MM.1S (cell line): ENCODE data around the gene STOX1.

Experiments used
- DNase-seq: peaks from one replicate; pipeline ENCODE4 v3.0.0-alpha.2; 2015
- H2AFZ ChIP-seq: fragments of 300-600 bp; sonication (generic); 2 replicates; pipeline ENCODE4 v1.6.0; 2016; ENCODE audit warnings: antibody characterized with exemption, low read length
- H3F3A ChIP-seq: fragments of 300-600 bp; sonication (generic); 2 replicates; pipeline ENCODE4 v1.6.1; 2016; ENCODE audit warnings: mild to moderate bottlenecking, antibody characterized with exemption, low read length, moderate library complexity, mixed read lengths; ENCODE audit not compliant: insufficient read depth
- H3K27ac ChIP-seq: fragments of 300-600 bp; sonication (generic); 2 replicates; pipeline ENCODE4 v1.5.1; 2016; ENCODE audit warnings: mild to moderate bottlenecking, low read length
- H3K27me3 ChIP-seq: fragments of 300-600 bp; sonication (generic); replicated peaks from 2 replicates; pipeline ENCODE4 v1.6.0; 2016; ENCODE audit warnings: low read length; ENCODE audit not compliant: insufficient read depth
- H3K36me3 ChIP-seq: fragments of 300-600 bp; sonication (generic); replicated peaks from 2 replicates; pipeline ENCODE4 v1.6.1; 2016; ENCODE audit warnings: mild to moderate bottlenecking, low read length, mixed read lengths; ENCODE audit not compliant: insufficient read depth
- H3K4me1 ChIP-seq: fragments of 300-600 bp; sonication (generic); 2 replicates; pipeline ENCODE4 v1.6.1; 2016; ENCODE audit warnings: low read length, mixed read lengths
- H3K4me2 ChIP-seq: fragments of 300-600 bp; sonication (generic); 2 replicates; pipeline ENCODE4 v1.6.0; 2016; ENCODE audit warnings: low read depth, low read length
- H3K4me3 ChIP-seq: fragments of 300-600 bp; sonication (generic); 2 replicates; pipeline ENCODE4 v1.5.1; 2016; ENCODE audit warnings: low read length, mixed read lengths
- H3K79me2 ChIP-seq: fragments of 300-600 bp; sonication (generic); 2 replicates; pipeline ENCODE4 v1.6.1; 2016; ENCODE audit warnings: mixed run types, low read length, mixed read lengths
- H3K9ac ChIP-seq: fragments of 300-600 bp; sonication (generic); 2 replicates; pipeline ENCODE4 v1.6.1; 2016; ENCODE audit warnings: low read length, mixed read lengths
- H3K9me2 ChIP-seq: fragments of 300-600 bp; sonication (generic); replicated peaks from 2 replicates; pipeline ENCODE4 v1.6.1; 2016; ENCODE audit warnings: mild to moderate bottlenecking, low read length, mixed read lengths; ENCODE audit not compliant: insufficient read depth
- H3K9me3 ChIP-seq: fragments of 300-600 bp; sonication (generic); replicated peaks from 2 replicates; pipeline ENCODE4 v1.6.1; 2016; ENCODE audit warnings: mild to moderate bottlenecking, low read length, mixed read lengths; ENCODE audit not compliant: insufficient read depth
- H4K20me1 ChIP-seq: fragments of 300-600 bp; sonication (generic); 2 replicates; pipeline ENCODE4 v1.6.1; 2016; ENCODE audit warnings: mild to moderate bottlenecking, low read length, moderate library complexity, mixed read lengths; ENCODE audit not compliant: insufficient read depth
- EZH2 ChIP-seq: fragments of 300-600 bp; sonication (generic); optimal IDR thresholded peaks from 2 replicates; pipeline ENCODE3; 2017; ENCODE audit warnings: low read depth, mild to moderate bottlenecking, antibody characterized with exemption, low read length, mixed read lengths
- EZH2phosphoT487 ChIP-seq: fragments of 300-600 bp; sonication (generic); IDR thresholded peaks from 2 replicates; pipeline ENCODE4 v1.6.1; 2018; ENCODE audit warnings: antibody characterized with exemption, low read length
- TF ChIP-seq, protein P1 (sequence below): fragments of 300-600 bp; sonication (generic); IDR thresholded peaks from 2 replicates; pipeline ENCODE4 v1.5.1; 2016; ENCODE audit warnings: antibody characterized with exemption, low read length, mixed read lengths

The STOX1 gene

DNA sequence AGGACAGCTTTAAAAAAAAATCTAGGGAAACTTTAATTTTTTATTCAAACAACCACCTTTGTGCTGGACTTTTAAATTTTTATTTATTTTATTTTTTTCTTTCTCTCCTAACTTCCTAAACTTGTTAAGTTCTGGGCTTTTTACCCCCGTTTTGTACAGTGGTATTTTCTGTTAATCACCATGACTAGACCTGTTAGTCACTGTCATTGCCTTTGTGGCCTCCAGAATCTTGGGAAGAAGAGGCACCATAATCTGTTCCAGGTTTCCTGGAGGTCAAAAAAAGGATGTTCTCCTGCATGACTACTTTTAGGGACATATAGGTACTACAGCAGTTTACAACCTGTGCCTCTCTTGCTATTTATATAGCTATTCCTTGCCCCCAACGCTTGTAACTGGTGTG is 42.7 kb downstream of the STOX1 start:
- DNase-seq: no peak
- no peaks in the 10 kb centered on the region for H3K79me2 ChIP-seq
- no peak overlapping the region for H3K4me3 ChIP-seq
- no peaks in the 10 kb centered on the region for H4K20me1 ChIP-seq
- no peaks in the 10 kb centered on the region for H3K27me3 ChIP-seq
- H3K4me2 ChIP-seq: no peak overlapping the region
- no peaks in the 10 kb centered on the region for H3K4me1 ChIP-seq
- no peaks in the 10 kb centered on the region for H3K36me3 ChIP-seq
- no peak overlapping the region for H3K27ac ChIP-seq
- TF ChIP-seq EZH2phosphoT487 (no peak), EZH2 (no peak)
- TF ChIP-seq, protein P1, sequence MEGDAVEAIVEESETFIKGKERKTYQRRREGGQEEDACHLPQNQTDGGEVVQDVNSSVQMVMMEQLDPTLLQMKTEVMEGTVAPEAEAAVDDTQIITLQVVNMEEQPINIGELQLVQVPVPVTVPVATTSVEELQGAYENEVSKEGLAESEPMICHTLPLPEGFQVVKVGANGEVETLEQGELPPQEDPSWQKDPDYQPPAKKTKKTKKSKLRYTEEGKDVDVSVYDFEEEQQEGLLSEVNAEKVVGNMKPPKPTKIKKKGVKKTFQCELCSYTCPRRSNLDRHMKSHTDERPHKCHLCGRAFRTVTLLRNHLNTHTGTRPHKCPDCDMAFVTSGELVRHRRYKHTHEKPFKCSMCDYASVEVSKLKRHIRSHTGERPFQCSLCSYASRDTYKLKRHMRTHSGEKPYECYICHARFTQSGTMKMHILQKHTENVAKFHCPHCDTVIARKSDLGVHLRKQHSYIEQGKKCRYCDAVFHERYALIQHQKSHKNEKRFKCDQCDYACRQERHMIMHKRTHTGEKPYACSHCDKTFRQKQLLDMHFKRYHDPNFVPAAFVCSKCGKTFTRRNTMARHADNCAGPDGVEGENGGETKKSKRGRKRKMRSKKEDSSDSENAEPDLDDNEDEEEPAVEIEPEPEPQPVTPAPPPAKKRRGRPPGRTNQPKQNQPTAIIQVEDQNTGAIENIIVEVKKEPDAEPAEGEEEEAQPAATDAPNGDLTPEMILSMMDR: no peak
- H3K9me3 ChIP-seq: no peaks in the 10 kb centered on the region
- H3F3A ChIP-seq: no peaks in the 10 kb centered on the region
- H3K9ac ChIP-seq: no peak overlapping the region
- no peaks in the 10 kb centered on the region for H3K9me2 ChIP-seq
- no peak overlapping the region for H2AFZ ChIP-seq

DNA sequence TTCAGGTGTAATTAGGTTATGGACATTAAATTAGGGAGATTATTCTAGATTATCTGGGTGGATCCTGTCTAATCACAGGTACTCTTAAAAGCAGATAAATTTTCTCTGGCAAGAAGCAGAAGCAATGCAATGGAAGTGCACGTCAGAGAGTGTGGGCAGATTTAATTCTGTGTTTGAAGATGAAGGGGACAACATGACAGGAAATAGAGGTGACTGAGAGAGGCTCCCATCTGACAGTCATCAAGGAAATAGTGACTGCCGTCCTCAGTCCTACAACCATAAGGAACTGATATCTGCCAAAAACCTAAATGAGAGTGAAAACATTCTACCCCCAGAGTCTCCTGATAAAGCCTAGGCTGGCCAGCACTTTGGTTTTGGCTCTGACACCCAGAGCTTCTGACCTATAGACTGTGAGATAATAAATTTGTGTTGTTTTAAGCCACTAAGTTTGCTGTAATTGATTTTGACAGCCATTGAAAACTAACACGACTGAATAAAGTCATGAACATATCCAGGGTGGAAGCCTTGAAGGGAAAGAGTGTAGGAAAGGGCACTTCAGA is 43.3 kb downstream of the STOX1 start:
- H4K20me1 ChIP-seq: no peaks in the 10 kb centered on the region
- H3K4me1 ChIP-seq: no peaks in the 10 kb centered on the region
- no peaks in the 10 kb centered on the region for H3K79me2 ChIP-seq
- H3K4me3 ChIP-seq: no peak overlapping the region
- H3K36me3 ChIP-seq: no peaks in the 10 kb centered on the region
- no peak overlapping the region for H3K27ac ChIP-seq
- no peaks in the 10 kb centered on the region for H3F3A ChIP-seq
- no peaks in the 10 kb centered on the region for H3K9me2 ChIP-seq
- TF ChIP-seq EZH2: no peak
- TF ChIP-seq, protein P1: no peak
- TF ChIP-seq EZH2phosphoT487: no peak
- no peak for DNase-seq
- no peaks in the 10 kb centered on the region for H3K9me3 ChIP-seq
- no peaks in the 10 kb centered on the region for H3K27me3 ChIP-seq
- H2AFZ ChIP-seq: no peak overlapping the region
- no peak overlapping the region for H3K4me2 ChIP-seq
- no peak overlapping the region for H3K9ac ChIP-seq

DNA sequence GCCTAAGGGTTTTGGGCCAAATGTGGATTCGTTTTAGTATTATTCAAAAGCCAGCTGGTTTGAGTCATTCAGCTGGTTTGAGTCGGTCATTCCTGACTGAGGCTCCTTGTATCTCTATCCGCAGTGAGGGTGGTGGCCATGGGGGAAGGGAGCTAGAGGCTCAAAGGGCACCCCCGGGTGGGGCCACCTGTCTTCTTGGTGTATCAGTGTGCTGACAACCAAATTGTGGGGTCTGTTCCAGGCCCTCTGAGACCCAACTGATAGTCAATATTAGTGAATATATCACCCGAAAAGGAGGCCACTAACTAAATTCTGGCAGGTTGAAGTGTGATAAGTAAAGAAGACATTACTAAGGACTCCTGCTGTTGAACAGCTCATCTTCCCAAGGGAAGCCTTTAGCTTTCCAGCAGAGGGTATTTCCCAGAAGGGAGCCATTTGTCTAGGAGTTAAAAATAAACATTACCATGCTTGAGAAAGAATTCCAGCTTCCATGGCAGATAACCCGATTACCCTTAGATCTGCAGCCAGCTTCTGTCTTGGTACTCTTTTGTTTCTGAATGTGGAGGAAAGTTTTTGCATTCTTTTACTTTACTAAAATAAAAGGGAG is 43.9 kb downstream of the STOX1 start:
- H3K27ac ChIP-seq: no peak overlapping the region
- no peaks in the 10 kb centered on the region for H3K27me3 ChIP-seq
- no peak overlapping the region for H3K4me2 ChIP-seq
- no peaks in the 10 kb centered on the region for H3K9me2 ChIP-seq
- H3K4me3 ChIP-seq: no peak overlapping the region
- no peaks in the 10 kb centered on the region for H3K4me1 ChIP-seq
- H3F3A ChIP-seq: no peaks in the 10 kb centered on the region
- H3K36me3 ChIP-seq: no peaks in the 10 kb centered on the region
- no peak overlapping the region for H3K9ac ChIP-seq
- no peaks in the 10 kb centered on the region for H3K79me2 ChIP-seq
- no peak overlapping the region for H2AFZ ChIP-seq
- no peaks in the 10 kb centered on the region for H3K9me3 ChIP-seq
- DNase-seq: no peak
- TF ChIP-seq, protein P1: no peak
- TF ChIP-seq EZH2phosphoT487: no peak
- no peak for TF ChIP-seq EZH2
- no peaks in the 10 kb centered on the region for H4K20me1 ChIP-seq
